GM21515 (cell line): ENCODE data around the gene BNIP5.

Experiments
- ATAC-seq: cut with Tn5 transposase; IDR thresholded peaks from one replicate; pipeline ENCODE4 v1.9.1; 2021; ENCODE audit not compliant: unreplicated experiment

The BNIP5 gene

DNA sequence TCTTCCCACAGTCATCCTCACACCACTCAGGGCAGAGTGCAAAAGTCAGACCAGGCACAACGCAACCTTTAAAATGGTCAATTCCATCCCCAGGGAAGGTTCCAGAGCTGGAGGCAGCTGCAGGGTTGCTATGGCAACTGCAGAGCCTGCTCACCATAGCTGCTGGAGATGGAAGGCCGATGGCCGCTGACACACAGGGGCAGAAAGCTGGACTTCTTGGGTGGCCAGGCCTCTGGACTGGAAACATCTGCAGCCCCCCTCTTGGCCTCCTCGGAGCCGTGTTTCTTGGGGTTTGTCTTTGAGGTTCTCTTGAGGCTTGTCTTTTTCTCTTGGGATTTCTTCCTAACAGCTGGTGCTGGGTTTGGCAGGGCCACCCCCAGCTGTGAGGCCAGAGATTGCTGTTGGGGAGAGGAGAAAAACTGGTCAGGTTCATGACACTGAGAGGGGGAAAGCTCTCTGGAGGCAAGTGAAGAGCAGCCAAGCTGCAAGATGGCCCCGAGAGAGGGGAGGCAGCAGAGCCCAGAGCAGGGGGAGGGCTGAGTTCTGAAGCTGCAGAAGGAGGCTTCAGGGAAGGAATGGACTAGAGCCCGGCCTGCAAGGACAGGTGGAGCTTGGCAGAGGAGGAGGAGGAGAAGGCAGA lies 10.2 kb downstream of the BNIP5 start:
- ATAC-seq = no peak

DNA sequence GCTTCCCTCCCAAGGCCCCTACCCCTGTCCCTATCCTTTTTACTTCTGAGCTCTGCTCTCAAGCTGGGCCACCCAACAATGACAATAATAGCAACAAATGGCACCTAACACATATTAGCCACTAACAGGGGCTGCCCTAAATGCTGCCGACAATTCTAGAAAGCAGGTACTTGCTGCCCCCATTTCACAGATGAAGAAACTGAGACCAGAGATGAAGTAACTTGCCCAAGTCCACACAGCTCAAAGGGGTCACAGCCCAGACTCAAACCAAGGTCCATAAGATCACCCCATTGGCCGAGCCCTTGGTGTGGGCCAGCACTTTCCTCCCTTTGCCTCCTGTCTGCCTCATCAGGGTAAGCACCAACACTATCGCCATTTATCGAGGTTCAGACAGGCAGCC lies 12.0 kb downstream of the BNIP5 start:
- no peak for ATAC-seq

DNA sequence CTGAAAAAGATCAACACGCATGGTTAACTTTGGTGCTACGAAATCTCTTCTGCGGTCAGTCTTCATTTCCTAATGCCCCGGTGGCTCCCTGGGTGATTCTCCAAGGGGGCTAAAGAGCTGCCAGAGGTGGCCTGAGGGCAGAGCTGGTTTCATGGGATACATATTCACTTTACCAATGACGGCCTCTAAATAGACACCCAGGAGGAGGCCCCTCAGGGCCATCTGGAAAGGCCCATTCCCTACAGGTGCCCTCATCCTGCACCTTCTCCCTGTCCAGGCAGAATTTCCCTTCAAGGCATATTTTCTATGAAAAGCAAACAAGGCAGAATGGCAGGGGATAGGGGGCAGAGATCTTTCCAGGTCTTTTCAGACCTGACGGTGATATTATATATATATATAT lies 12.5 kb downstream of the BNIP5 start:
- no peak for ATAC-seq

DNA sequence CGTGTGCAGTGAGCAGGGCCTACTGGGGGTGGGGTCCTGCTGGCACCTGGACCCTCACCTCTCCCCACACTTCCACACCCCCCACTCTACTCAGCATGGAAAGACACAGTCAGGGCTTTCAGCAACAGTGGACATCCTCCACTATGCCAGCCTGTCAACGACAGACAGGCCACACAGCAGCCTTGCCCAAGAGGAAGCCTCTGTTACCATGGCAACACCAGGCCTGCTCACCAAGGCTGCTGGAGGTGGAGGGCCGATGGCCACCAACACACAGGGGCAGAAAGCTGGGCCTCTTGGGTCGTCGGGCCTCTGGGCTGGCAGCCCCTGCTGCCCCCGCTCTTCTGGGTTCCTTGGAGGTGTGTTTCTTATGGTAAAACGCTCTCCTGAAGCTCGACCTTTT lies 13.6 kb downstream of the BNIP5 start:
- ATAC-seq = no peak

DNA sequence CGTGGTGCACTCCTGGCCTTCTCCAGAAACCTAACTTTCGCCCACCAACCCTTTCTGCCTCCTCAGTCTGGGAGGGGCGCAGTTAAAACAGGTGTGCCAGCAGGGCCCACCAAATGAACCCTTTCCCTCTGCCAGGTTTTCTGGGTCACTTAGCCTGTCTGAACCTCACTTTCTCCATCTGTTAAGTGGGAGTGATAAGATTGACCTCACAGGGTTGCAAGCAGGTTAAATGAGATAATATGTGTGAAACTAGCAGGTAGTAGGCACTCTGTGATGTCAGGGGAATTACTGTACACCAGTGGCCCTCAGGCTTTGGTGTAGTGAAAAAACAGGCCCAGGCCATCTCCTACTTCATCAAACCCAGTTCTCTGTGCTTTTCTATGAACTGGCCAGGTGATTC lies 14.1 kb downstream of the BNIP5 start:
- no peak for ATAC-seq

DNA sequence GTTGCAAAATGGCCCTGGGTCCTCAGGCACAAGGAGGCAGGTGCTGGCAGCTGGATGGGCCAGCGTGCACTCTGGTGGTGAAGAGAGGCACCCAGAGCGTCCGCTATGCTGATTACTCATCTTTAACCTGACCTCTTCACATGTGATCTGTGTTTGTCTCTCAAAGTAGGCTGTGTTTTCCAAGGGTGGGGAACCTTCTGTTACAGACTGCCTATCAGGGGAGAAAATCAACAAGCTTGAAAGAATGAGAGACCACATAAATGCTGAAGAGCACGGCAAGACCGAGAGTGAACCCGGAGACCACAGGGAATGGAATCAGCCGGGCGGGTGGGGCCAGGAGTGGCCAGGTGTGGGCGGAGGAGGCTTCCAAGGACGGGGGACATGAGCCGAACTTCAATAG lies 16.2 kb downstream of the BNIP5 start:
- no peak for ATAC-seq

DNA sequence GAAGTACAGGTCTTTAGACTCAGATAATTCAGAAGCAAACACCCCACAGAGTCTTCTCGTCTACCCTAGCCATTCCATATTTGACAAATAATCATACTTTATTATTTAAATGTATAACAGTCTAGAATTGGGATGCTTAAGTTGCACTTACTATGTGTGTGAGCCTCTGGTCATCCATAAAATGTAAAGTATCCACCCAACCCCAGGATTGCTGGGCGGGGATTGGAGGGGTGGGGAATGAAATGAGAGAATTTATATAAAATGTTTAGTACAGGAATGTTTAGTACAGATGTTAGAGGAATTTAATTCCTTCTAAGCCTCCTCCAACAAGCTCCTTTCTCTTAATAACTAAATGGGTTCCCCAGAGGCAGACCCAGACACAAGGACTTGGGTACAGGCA lies 16.9 kb downstream of the BNIP5 start:
- no peak for ATAC-seq

DNA sequence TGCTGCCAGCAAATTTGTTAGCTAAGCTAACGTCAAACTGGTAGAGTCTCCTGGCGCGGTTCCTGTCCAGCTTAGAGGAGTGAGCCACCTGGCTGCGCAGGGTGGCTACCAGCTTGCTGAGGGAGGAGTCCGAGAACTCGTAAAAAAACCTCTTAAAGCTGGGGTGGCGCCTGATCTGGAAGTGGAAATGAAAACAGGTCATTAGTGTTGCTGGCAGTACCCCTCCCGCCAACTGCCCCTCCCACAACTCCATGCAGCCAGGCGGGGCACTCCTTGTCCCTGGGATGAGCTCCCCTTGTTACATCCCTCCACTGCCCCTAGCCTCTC lies 17.3 kb downstream of the BNIP5 start:
- no peak for ATAC-seq

DNA sequence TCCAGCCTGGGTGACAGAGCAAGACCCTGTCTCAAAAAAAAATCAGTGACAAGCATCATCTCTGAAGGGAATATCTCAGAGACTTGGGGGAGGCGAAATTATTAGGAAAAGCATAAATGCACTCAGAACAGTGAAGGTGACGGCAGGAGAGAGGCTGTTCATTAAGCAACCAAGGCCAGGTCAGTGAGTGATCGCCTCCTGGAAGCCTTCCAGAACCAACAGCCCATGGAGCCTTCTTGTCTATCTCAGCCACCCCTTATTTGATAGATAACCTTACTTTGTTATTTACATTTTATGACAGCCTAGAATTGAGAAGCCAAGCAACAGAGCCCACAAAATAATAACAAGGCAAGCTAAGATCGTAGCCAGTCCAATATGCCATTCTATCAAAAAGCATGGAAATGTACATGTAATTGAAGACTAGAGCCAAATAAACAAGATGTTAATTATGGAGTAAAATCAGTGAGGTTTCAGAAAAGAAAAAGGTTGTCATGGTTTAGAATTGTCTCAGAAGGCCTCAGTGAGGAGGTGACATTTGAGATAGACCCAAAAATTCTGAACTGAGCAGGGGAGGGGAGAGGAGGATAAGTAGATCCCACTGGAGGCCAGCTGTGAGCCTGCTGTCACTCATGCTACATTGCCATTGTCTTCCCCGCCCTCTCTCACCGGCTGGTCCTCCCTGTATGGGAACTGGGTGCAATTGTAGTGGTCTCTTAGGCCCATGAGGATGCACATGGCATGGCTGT lies 17.8 kb downstream of the BNIP5 start:
- no peak for ATAC-seq

DNA sequence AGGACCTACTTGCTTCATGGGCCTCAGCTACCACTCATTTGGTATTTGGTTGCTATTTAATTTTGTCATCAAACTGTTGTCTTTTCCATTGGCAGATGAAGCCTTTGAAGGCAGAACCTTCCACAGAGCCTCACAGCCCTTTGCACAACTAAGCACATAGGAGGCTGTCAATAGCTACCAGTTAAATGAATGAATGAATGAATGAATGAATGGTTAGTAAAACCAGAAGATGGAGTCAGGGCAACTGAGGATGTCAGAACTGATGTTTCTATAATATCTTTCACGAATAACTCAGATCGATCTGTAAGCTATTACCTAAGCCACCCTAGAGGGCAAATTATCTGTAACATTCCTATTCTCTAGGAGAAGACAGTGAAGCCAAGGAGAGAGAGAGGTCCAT lies 19.1 kb downstream of the BNIP5 start:
- no peak for ATAC-seq

DNA sequence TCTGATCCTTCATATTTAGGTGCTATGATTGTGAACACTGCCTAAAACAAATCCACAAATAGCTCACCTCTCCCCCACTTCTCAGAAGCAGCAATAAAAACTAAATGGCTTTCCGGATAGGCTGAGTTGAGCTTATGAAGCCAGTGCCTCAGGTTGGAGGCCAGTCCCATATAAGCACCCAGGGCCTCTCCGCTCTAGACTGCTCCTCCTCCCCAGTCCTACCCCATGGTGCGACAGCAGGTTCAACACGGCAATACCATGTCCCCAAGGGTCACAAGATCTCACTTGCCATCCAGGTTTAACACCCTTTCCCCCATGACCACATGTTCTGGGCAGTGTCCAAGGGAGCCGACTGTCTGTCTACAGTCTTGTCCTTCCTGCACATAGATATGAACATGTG lies 20.8 kb downstream of the BNIP5 start:
- no peak for ATAC-seq

DNA sequence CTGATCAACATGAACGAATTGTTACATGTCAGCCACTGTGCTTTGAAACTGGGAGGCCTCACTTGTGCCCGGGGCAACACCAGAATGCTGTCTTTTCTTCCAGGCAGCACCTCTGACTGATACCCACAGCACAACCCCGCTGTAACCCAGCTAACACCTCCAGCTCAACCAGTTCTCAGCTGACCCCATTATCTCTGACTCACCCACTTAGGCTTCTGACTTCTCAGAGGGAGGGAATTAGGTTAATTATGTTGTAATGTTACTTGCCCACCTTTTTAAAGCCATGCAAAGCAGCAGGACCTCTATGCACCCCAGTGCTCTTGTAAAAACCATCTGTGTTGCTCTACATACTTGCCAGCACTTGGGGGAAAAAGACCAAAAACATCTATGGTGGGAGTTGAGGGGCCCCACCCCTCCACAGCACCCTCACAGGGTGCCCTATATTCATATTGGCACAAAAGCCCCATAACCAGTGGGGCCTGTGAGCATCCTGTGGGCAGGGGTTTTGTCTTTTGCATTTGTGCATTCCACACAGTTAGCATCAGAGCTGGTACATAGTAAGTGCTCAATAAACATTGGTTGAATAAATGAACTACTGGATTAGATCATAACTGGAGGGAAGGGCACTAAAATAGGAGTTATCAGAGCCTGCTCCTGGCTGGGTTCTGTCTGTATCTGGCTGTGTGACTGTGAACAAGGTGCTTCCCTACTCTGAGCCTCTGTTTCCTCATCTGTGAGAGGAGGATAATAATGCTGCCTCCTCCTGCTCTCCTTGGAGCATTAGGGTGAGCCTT lies 22.3 kb downstream of the BNIP5 start:
- ATAC-seq = no peak

DNA sequence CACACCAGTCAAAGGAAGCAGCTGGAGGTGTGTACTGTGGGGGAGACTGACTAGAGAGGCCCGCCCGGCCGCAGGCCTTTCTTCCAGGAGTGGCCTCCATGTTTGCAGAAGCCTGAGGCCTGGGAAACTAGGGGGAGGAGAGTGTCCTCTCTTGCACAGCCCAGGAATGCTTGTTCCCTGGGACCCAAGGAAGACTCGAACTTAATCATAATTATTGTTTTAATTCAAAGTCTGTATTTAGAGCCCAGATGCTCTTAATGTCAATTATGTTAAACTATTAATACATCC lies 23.1 kb downstream of the BNIP5 start:
- no peak for ATAC-seq

DNA sequence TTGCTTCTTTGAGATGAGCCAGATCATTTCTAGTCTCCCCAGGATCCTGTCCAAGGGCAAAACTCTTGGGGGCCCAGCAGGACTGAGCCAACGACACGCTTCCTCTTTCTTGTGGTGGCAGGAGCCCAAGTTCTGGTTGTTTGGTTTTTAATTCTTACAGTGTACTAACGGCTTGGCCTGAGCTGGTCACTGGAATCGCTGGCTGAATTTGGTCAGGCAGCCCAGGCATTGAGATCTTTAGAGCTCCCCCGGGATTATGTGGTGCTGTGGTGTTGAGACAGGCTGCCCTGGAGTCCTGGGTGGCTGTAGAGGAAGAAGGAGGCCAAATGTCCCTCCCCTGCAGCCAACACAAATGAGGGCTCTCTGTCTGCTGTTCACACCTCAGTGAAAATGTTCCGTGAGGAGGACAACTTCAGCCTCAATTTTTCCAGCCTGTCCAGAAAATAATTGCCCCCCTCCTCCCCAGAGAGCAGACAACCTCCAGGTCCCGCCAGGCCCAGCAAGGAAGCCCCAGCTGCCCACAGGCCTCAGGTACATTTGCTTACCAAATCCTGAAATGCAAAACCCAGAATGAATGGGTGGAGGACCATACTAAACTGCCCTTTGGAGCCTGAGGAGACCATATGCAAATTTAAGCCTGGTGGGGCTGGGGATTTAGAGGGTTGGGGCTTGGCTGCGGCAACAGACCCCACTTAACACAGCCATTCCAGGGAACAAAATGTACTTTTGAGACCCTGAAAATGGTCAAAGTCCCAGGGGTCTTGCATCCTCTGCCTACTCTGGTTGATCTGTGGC lies 23.6 kb downstream of the BNIP5 start:
- no peak for ATAC-seq

DNA sequence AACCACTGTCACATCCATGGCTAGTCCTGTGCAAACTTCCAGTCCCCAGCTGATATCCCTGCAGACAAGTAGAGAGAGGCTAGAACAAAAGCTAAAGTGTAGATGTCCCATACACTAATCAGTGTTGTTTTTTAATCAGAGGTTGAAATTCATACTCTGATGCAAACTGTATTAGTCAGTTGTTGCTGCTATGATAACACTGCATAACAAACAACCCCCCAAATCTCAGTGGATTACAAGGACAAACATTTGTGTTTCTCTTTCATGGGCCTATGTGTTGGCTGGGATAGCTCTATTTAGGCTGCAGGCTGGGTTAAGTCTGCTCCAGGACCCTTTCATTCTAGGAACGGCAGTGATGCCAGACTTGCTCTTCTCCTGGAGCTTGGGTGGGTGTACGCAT lies 26.8 kb downstream of the BNIP5 start:
- no peak for ATAC-seq

DNA sequence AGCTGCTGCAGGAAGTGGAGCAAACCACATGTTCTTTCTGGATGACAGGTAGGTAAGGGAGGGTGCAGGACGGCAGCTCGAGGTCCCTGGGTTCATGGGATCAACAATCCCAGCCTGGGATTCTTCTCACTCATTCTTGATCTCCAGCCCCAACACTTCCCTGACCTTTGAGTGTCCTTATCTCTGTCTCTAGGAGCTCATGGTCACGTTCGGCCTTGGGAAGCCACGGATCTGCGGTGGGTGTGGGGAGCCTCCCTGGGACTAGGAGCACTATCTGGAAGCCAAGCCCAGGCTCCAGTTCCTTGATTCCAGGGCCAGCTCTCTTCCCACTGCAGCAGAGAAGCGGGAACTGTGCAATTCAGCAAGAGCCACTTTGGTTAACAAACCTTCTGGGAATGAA lies 27.5 kb downstream of the BNIP5 start:
- no peak for ATAC-seq

DNA sequence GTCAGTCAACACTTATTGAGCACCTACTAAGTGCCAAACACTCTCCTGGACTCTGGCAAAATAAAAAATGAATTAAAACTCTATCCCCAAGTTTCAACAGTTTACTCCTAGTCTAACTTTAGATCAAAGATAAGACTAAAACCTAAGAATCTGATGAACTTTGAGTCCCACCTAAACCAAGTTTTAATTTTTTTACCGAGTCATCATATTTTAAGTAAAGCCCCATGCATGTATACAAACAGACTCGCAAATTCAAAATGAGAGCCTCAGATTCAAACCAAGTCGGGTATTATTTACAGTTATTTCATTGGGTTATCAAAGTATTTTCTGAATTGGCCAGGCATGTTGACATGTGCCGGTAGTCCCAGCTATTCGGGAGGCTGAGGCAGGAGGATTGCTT lies 28.2 kb downstream of the BNIP5 start:
- ATAC-seq = no peak

DNA sequence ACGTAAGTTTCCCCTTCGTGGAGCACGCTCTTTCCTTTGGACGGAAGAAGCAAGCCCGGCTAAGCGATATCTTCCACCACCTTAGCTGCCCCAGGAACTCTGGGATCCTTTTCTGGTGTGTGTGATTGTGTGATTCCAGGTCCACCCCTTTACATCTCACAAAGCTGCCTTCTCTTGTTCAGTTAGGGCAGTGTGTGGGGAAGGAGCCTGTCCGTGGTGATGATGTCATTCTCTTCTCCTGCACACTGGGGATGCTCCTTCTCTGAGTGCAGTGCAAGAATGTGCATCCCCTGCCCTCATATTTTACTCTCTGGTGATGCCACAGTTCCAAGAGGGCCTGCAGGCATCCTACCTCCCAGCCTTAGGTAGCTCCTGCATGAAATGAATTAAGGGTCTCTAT lies 30.3 kb downstream of the BNIP5 start:
- no peak for ATAC-seq

DNA sequence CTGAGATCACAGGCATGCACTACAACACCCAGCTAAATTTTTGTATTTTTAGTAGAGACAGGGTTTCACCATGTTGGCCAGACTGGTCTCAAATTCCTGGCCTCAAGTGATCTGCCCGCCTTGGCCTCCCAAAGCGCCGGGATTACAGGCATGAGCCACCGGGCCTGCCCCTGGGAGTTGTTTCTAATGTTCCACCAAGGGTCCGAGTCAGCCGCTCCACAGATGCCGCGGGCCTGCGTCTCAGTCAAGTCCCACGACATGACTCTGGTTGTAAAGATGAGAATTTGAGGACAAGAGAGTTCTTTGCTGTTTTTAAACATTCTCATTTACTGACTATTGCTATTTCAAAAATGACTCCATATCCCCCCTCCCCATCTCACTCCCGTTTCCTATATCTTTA lies 30.8 kb downstream of the BNIP5 start:
- ATAC-seq = no peak

DNA sequence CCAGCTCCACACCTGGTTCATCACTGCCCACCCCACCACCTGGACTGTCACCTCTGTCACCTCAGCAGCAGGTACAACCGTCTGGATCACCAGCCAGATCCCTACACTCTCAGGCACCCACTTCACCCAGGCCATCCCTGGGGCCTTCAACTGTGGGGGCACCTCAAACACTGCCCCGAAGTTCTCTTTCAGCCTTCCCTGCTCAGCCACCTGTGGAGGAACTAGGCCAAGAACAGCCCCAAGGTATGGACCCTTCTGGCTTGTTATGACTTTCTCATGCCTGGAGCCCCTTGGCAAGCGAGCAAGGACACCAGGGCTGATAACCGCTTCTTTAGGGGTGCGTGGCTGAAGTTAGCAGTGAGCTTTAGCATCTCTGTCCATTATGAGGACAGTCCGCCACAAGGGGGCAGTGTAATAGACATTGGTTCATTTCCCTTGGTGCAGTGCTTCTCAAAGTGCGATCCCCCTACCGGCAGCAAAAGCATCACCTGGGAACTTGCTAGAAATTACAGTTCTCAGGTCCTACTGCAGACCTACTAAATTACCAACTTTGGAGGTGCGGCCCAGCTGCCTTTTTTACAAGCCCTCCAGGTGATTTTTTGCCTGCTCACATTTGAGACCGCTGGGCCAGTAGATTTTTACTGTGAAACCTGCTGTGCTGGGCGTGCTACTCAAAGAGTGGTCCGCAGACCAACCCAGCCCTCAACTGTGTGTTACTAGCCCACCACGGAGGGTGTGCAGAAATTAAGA lies 34.3 kb downstream of the BNIP5 start:
- ATAC-seq = peak; percentile 68

DNA sequence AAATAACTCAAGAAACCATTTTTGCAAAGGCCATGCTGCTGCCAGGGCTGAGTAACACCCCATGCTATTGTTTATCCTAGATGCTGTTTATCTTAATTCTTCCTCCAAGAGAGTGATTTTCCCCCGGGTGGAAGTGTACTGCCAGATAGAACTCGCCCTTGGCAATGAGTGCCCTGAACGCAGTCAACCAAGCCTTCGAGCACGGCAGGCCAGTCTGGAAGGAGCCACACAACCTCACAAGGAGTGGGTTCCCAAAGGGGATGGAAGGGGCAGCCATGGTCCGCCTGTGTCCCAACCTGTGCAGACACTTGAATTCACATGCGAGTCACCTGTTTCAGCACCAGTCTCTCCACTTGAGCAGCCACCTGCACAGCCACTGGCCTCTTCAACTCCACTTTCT lies 34.9 kb downstream of the BNIP5 start:
- no peak for ATAC-seq
